CD1c-positive myeloid dendritic cell (primary cell): Measurements from ENCODE around the gene CTAGE8.
"Not testable (repeated sequence)": the region's sequence is repeated elsewhere in the genome, so short reads cannot be mapped to it uniquely, and the experiment has no call there.

Experiments
- DNase-seq: peaks from one replicate; pipeline ENCODE4 v3.0.0-alpha.2; 2016; ENCODE audit errors: extremely low spot score

The CTAGE8 gene

GRCh38 chr7:144259067-144259466 lies 10.0 kb downstream of the CTAGE8 start:
- not testable (repeated sequence) for DNase-seq

- DNase-seq, result peak; percentile 7
These were observed 13.0 kb downstream of the CTAGE8 start for GRCh38 chr7:144256112-144256511.

GRCh38 chr7:144255471-144255897 lies 13.6 kb downstream of the CTAGE8 start:
- DNase-seq, result no peak

- not testable (repeated sequence) for DNase-seq
These were observed 16.8 kb downstream of the CTAGE8 start for GRCh38 chr7:144252307-144252706.

GRCh38 chr7:144247674-144248330 lies 21.3 kb downstream of the CTAGE8 start:
- not testable (repeated sequence) for DNase-seq

GRCh38 chr7:144246967-144247366 lies 22.1 kb downstream of the CTAGE8 start:
- DNase-seq, result not testable (repeated sequence)

GRCh38 chr7:144245372-144245771 lies 23.7 kb downstream of the CTAGE8 start:
- DNase-seq, result not testable (repeated sequence)

- not testable (repeated sequence) for DNase-seq
These were observed 29.7 kb downstream of the CTAGE8 start, which contains the start of gene OR2A42 for GRCh38 chr7:144239365-144239764. OR2A42 (minus strand) TSS chr7:144239605; CDS start chr7:144232843, 6,762 bp downstream.

- not testable (repeated sequence) for DNase-seq
These were observed 30.5 kb downstream of the CTAGE8 start for GRCh38 chr7:144238530-144239082.

GRCh38 chr7:144233039-144233438 lies 36.0 kb downstream of the CTAGE8 start:
- DNase-seq, result not testable (repeated sequence)

GRCh38 chr7:144231027-144231426 lies 38.1 kb downstream of the CTAGE8 start:
- DNase-seq, result not testable (repeated sequence)

- DNase-seq, result not testable (repeated sequence)
These were observed 40.3 kb downstream of the CTAGE8 start for GRCh38 chr7:144228810-144229209.

GRCh38 chr7:144226866-144227265 lies 42.2 kb downstream of the CTAGE8 start:
- not testable (repeated sequence) for DNase-seq

- not testable (repeated sequence) for DNase-seq
These were observed 45.4 kb downstream of the CTAGE8 start for GRCh38 chr7:144223675-144224074.

- DNase-seq, result not testable (repeated sequence)
These were observed 48.6 kb downstream of the CTAGE8 start for GRCh38 chr7:144220531-144220930.

- not testable (repeated sequence) for DNase-seq
These were observed 49.9 kb downstream of the CTAGE8 start for GRCh38 chr7:144219149-144219548.

- peak; percentile 0 for DNase-seq
These were observed 50.5 kb downstream of the CTAGE8 start for GRCh38 chr7:144218581-144218980.

GRCh38 chr7:144217200-144217599 lies 51.9 kb downstream of the CTAGE8 start:
- not testable (repeated sequence) for DNase-seq
